Eye (tissue), 1 donor: Measurements from ENCODE around the gene KCND3.
"Not testable (repeated sequence)": the region's sequence is repeated elsewhere in the genome, so short reads cannot be mapped to it uniquely, and the experiment has no call there.

Experiments
- DNase-seq: peaks from one replicate; pipeline ENCODE4 v3.0.0-alpha.2; 2015

Gene KCND3

GRCh38 chr1:111802984-111803383 is 186.5 kb downstream of the KCND3 start:
- no peak for DNase-seq

DNA sequence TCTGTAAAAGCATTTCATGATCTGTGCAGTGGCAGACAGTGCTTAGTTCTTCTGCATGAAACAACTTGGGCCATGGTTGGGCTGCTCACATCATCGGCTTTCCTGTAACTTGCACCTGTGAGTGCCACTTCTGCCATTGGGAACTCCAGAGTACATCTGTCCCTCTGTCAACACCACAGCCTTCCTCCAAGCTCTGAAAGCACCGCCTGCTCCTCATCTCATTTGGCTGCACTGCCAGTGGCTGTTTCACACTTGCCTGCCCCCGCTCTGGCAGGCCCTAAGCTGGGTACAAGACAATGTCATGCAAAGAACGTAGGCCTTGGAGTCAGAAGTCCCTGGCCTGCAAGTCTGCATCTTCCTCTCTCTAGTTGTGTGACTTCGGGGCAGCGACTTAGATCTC is 187.4 kb downstream of the KCND3 start:
- no peak for DNase-seq

DNA sequence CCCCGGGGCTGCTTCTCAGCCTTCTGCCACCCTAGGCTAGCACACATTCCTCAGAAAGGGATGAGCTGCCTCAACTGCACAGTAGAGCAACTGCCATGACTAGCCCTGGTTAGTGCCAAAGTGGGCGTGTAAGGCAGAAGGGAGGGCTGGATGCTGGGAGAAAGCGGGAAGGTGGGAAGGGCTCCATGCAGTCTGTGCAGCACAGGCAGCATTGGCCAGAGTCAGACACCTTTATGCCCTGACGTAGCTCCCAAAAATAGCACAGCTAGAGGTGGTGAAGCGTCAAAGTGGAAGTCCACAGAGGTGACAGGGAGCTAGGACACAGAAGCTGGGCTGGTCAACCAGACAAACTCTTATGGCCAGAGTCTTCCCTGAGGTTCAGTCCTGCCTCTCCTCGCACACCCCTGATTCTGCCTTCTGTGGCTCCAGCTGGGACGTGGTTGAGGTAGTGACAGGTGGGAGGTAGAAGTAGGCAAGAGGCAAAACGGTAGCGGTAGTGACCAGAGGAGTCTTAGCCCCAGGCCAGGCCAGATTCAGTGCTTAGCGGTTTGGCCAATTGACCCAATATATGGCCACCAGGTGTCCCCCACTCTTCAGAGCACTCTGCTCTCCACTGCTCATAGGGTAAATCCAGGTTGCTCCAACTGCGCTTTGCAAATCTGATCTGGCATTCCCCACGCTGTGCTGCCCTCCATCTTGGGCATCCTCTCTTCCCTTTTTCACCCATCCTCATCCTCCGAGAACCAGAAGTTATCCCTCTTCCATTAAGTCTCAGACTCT is 188.2 kb downstream of the KCND3 start:
- DNase-seq, result no peak

DNA sequence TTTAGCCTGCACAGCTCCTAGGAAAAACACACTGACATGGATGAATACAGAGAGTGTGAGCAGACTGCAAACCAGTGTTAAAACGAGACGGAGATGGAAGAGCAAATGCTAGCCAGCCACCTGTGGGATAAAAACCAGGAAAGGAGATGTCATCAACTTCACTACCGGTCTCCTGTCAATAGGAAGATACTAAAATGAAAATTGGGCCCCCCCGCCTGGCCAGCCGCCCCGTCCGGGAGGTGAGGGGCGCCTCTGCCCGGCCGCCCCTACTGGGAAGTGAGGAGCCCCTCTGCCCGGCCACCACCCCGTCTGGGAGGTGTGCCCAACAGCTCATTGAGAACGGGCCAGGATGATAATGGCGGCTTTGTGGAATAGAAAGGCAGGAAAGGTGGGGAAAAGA is 189.7 kb downstream of the KCND3 start:
- DNase-seq, result not testable (repeated sequence)

DNA sequence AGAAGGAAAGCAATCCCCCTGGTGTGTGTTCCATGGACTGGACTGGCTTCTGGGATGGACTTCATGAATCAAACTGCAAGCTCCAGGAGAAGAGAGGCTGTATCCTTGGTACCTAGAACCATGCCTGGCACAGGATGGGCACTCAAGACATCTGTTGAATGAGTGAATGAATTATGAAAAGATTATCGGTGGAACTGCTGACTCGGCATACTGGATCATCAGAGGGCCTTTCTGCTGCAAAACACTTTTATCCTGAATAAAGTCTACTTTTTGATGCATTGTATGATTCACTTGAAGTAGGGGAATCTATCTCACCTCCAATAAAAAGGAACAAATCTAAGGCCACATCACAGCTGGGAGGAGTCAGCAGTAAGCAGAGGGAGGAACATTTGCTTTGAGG is 190.9 kb downstream of the KCND3 start:
- no peak for DNase-seq

DNA sequence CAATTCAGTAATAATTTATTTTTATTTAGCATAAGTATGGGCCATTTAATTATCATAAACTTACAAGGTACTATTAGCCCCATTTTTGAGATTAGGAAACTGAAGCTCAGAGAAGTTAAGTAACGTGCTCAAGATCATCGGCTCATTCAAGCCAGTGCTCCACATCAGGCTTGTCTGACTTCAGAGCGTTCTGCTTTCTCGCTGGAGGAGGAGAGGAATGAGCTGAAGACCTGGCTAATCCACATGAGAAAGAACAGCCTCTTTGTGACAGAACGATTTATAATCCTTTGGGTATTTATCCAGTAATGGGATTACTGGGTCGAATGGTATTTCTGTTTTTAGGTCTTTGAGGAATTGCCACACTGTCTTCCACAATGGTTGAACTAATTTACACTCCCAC is 194.1 kb downstream of the KCND3 start:
- DNase-seq, result no peak

DNA sequence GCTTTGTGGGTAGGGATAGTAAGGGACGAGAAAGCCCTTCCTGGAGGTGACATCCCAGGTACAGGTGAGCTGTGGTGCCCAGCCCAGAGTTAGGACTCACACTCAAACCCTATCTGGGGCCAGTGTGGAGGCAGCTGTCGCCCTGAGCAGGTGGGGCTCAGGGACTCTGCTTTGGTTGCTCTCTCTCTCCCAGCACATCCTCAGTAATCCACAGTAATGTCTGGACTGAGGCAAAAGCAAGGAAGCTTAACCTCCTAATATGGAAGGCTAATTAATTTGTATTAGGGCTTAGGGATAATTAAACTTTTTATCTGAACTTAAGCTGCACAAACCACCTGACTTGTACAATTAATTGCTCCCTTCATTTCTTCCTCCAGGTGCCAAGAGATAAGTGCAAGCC is 195.5 kb downstream of the KCND3 start:
- no peak for DNase-seq

DNA sequence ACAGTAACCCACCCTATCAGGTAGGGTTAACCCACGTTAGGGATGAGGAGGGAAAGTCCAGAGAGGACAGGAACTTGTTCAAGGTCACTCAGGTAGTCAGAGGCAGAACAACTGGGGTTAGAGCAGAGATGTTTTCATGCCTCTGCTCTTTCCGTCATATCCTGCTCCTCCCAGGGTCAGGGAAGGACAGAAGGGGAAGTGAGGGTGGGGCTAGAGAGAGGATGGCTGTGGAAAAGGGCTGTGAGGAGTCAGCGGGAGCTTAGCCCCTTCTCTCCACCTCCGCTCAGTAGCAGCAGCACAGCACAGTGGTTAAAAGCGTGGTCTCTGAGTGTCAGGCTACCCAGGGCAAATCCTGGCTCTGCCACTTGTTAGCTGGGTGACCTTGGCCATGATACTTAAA is 197.2 kb downstream of the KCND3 start:
- DNase-seq, result no peak

DNA sequence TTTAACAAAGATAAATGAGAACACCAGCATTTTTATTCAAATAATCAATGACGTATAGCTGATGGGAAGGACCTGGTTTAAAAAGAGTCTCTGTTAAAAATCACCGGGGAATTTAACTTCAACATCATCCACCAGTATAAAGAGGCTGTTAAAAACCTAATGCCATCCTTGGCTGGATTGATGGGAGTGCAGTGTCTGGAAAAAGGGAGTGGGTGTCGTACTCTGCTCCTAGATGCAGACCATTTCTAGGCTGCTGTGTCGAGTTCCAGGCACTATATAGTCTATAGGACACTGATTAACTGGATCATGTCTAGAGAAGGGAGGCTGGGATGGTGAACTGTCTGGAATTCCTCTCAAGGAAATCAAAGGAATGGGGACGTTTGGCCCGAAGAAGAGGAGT is 197.7 kb downstream of the KCND3 start:
- DNase-seq, result no peak

- no peak for DNase-seq
These were observed 199.7 kb downstream of the KCND3 start for GRCh38 chr1:111789666-111790316.

GRCh38 chr1:111789142-111789541 is 200.3 kb downstream of the KCND3 start:
- DNase-seq, result peak; percentile 33

DNA sequence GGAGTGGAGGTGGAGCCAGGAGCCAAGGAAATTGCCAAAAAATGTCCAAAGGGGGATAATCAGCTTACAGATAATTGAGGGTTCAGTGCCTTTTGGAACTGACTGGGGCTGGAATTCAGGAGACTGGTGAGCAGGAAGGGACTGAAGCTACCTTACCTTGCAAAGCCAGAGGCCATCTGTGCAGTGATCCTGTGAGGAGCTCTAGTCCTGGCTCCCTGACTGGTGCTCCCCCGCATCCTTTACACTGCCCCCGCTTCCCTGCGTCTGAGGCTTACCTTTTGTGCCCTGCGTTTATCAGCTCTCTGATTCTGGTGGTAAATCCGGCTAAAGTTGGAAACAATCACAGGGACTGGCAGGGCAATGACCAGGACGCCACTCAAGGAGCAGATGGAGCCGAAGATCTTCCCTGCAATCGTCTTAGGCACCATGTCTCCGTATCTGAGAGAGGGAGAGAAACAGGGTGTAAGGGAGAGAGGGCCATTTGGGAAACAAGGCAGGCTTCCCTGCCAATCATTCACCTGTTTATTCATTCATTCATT is 202.7 kb downstream of the KCND3 start:
- no peak for DNase-seq

DNA sequence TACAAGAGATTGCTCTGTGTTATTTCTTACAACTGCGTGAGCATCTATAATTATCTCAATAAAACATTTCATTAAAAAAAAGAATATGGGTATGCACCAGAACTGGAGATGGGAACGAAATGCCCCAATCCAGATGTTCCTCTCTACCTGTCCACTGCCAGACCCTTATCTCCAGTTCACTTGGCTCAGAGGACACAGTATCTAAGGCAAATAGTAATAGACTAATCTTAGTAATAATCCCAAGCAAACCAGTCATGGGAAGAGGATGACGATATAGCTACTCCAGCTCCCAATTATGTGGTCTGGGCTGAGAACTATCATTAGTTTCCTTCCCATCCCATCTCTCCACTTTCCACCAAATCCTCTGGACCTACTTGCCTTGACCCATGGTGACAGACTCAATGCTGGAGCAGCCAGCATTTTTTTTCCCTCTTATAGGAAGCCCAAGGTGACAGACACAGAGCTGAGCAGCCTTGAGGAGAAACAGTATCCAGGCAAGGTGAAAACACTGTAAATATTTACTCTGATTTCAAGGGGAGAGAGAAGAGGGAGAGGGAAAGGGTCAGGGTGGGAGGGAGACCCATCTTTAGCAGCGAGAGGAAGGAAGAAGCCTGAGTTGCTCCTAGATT is 205.1 kb downstream of the KCND3 start:
- no peak for DNase-seq

GRCh38 chr1:111779546-111779945 is 209.9 kb downstream of the KCND3 start:
- no peak for DNase-seq

GRCh38 chr1:111778541-111779051 is 210.9 kb downstream of the KCND3 start:
- no peak for DNase-seq

DNA sequence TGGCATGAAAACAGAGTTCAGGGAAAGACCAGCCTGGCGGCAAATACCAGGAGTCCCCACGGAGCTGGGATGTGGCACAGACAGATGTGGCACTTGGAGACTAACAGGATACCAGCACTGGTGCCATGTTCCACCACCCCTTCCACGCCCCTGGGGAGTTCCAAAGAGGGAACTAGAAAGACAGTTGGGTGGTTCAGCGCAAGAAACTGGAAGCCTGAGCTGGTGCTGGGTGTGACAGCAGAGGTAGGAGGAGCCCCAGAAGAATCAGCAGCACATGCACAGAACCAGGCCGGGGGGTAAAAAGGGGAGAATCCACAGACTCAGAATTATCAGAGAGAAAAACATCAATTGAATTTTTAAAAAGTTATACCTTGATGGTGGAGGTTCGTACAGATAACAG is 211.4 kb downstream of the KCND3 start:
- DNase-seq, result no peak

GRCh38 chr1:111777301-111777700 is 212.2 kb downstream of the KCND3 start:
- no peak for DNase-seq

DNA sequence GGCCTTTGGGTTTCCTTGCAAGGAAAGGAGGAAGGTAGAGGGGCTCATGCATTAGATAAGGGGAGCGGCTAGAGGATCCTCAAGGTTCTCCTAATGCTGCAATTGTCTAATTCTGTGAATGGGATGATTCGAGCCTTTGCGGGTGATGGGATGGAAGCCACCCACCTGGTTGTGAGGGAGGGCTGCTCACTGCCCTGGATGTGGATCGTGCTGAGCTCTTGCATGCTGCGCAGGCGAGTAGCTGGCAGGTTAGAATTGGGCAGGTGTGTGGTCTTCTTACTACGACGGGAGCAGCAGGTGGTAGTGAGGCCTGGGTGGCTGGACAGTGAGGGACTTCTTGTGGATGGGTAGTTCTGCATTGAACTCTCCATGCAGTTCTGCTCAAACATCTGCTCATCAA is 212.6 kb downstream of the KCND3 start:
- no peak for DNase-seq

GRCh38 chr1:111776391-111776790 is 213.1 kb downstream of the KCND3 start:
- no peak for DNase-seq

DNA sequence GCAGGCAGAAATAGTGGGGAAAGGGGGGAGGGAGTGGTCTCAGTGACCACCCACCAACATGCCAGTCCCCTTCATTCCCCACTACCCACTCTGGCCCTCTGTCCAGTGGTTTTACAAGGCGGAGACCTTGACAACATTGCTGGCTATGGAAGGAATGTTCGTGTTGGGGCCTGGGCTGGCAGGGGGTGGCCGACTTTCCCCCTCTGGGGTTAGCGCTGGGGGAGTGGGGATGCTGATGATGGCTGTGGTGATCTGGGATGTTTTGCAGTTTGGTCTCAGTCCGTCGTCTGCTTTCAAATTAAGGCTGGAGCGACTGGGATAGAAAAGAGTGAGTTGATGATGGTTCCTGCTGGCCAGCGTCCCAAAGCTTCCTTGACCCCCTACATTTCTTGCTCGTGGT is 213.5 kb downstream of the KCND3 start:
- no peak for DNase-seq

- DNase-seq, result no peak
These were observed 218.6 kb downstream of the KCND3 start for GRCh38 chr1:111770916-111771315.

DNA sequence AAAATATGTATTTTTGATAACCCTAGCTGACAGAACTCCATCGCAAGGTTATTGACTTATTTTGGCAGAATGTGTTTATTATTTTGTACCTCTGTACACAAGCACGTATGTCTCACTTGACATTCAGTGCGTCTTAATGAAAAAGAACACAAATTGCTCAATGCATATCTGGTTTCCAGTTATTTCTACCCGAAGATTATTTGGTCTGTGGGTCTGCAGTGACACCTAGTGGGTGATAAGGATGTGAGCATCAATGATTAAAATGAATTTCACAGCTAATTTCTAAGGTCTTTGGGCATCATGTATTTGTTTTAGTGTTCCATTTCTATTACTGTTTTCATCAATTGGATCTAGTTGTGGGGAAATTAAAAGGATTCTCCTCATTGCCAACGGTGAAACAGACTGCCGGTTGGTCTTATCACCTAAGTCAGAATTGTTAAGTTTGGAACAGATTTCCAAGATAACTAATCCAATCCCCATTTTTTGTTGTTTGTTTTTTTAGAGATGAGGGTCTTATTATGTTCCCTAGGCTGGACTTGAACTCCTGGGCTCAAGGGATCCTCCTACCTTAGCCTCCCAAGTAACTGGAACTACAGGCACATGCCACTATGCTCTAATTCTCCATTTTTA is 219.8 kb downstream of the KCND3 start:
- peak; percentile 87 for DNase-seq

- no peak for DNase-seq
These were observed 220.8 kb downstream of the KCND3 start for GRCh38 chr1:111768625-111769024.
